ENCODE measurements around the gene ADGRD2.

Gene ADGRD2

DNA sequence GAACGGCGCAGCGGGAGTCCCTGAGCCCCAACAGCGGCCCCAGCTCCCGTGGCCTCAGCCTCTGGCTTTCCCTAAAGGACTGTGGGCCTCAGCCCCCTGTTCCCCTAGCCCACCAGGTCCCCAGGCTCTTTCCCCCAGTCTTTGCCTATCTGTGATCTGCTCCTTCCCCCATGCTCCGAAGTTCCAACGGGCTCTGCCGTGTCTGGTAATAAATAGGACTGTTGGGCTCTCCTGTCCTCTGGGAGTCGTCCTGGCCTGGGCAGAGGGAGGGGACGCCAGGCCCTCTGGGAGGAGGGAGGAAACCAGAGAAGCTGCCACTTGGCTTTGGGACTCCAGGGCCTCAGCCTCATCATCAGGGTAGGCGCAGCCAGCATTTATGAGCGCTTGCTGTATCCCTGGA lies 28.1 kb downstream of the ADGRD2 start:
- no peak for DNase-seq (ENCODE audit: low read depth)

GRCh38 chr9:124479371-124479770 lies 29.1 kb downstream of the ADGRD2 start:
- no peak for DNase-seq (ENCODE audit: low read depth)

GRCh38 chr9:124479947-124480620 lies 29.8 kb downstream of the ADGRD2 start:
- DNase-seq (ENCODE audit: low read depth) = no peak

- no peak for DNase-seq (ENCODE audit: low read depth)
These were observed 30.4 kb downstream of the ADGRD2 start for GRCh38 chr9:124480621-124480981.

DNA sequence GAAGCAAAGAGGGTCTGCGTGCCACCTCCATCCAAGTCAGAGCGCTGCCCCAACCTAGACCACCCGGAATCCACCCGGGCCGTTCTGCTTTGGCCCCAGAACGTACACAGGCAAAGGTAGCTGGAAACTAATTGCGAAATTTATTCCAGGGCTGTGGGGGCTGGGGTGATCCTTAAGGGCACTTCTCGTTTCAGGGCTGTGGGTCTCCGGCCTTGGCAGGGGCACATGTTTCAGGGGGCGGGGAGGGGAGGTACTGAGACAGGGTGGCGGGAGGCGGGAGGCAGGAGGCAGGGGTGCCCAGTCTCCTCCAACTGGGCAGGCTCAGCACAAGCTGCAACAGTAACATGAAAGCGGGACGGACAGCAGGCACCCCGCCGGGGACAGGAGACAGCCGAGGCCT lies 30.9 kb downstream of the ADGRD2 start:
- no peak for DNase-seq (ENCODE audit: low read depth)

GRCh38 chr9:124482431-124483031 lies 32.3 kb downstream of the ADGRD2 start:
- no peak for DNase-seq (ENCODE audit: low read depth)

DNA sequence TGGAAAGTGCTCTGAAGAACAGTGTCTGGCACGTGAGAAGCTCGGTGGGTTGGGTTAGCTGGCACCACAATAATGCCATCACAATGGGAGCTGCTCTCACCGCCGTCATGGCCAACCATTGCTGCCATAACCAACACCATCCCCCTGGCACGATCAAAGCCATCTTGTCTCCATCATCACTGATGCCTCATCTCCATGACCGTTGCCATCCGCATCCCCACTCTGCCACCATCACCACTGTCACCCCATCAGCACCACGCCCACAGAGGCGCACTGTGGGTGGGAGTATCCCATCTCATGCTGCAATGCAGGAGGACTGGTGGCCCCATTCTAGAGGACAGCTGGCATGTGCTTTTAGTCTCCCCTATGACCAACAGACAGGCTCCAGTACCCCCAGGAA lies 33.2 kb downstream of the ADGRD2 start:
- DNase-seq (ENCODE audit: low read depth) = no peak

- DNase-seq (ENCODE audit: low read depth) = no peak
These were observed 35.0 kb downstream of the ADGRD2 start for GRCh38 chr9:124485201-124485600.

GRCh38 chr9:124485936-124486335 lies 35.7 kb downstream of the ADGRD2 start:
- no peak for DNase-seq (ENCODE audit: low read depth)

GRCh38 chr9:124486778-124487259 lies 36.6 kb downstream of the ADGRD2 start:
- no peak for DNase-seq (ENCODE audit: low read depth)

DNA sequence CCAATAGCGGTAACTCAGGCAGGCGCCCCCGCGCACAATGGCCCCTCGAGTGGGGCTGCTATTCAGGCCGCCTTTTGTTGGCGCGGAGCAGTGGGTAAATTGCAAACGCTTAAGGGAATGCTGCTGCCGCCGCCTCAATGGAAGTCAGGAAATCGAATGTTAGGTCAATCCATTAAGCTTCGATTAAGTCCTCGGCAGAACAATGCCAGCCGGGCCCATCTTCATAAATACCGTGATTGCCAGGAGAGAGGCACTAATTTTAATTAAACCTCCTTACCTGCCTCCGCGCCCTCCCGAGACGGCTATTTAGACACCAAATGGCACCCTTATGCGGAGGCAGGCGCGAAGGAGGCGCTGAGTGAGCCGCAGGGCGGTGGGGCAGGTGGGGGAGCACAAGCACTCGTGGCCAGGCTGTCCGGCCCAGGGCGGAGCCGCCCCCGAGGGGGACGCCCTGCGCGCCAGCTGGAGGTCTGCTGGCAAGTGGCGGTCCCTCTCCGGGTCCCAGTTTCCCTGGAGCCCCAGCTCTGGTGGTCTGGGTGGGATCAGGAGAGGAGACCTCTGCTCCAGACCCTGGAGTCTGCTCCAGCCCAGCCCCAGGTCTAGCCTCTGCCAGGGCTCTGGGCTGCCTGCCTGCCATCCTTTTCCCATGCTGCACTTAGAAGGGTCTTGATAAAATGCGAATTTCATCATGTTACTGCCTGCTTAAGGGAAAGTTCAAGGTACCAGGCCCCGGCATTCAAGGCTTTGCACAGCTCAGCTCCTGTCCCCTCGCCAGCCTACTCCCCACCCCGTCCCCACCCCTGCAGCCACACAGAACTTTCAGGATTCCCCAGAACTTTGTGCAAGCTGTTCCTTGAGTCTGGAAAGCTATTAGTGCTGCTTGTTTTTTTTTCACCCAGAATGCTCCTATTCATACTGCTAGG lies 37.3 kb downstream of the ADGRD2 start:
- DNase-seq (ENCODE audit: low read depth) = no peak

GRCh38 chr9:124488641-124489210 lies 38.5 kb downstream of the ADGRD2 start:
- DNase-seq (ENCODE audit: low read depth) = no peak

DNA sequence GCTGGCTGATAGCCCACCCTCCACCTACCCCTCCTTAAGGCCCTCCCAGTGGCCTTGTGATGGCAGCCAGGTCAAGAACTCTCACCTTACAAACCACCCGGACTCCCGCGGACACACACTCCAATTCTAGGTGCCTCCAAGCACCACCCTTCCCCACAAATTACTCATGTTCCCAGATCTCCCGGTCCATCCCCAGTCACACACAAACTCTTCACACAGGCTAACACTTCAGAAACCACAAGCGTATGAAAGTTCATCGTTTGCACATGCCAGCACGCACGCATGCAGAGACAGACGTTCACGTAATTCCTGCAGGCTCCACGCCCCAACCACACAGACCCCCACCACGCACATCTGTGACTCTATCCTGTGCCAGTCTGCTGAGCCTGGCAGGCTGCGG lies 39.0 kb downstream of the ADGRD2 start:
- no peak for DNase-seq (ENCODE audit: low read depth)

- no peak for DNase-seq (ENCODE audit: low read depth)
These were observed 39.8 kb downstream of the ADGRD2 start for GRCh38 chr9:124490004-124490403.

DNA sequence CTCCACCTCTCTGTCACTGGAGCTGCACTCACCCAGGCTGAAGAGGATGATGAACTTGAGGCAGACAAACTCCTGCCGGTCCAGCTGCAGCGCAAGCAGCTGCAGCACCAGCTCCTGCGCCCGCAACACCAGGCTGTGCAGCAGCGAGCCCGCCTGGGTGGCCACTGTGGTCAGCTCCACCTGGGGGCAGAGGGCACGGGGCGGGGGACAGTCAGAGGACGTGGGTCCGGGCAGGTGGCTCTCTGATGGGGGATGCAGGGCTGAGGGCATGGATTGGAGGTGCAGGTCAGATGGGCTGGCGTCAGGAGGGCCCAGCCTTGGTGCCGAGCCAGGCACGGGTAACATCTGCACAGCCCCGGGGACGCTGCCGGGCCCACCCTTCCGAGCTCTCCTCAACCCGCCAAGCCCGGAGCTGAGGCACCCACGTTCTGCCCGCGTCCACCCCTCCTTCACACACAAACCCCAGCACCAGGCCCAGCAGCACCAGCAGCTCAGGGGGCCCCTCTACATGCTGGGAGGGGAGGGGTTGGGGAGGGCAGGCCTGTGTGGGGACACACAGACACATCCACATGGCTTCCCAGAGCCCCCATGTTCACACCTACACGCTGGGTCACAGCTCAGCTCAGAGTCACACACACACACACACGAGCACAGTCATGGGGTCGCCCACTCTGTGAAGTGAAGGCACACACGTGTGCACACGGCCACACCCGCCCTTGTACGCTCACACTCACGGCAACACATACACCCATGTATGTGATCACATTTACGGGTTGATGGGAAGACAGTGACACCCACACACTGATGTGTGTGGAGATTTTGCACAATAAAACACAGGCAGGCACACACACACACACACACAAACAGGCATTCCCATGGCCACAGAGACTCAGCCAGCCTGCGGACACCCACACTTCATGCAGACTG lies 41.1 kb downstream of the ADGRD2 start:
- DNase-seq (ENCODE audit: low read depth) = no peak

GRCh38 chr9:124492818-124493217 lies 42.6 kb downstream of the ADGRD2 start:
- DNase-seq (ENCODE audit: low read depth) = no peak

- no peak for DNase-seq (ENCODE audit: low read depth)
These were observed 43.0 kb downstream of the ADGRD2 start for GRCh38 chr9:124493218-124493617.

DNA sequence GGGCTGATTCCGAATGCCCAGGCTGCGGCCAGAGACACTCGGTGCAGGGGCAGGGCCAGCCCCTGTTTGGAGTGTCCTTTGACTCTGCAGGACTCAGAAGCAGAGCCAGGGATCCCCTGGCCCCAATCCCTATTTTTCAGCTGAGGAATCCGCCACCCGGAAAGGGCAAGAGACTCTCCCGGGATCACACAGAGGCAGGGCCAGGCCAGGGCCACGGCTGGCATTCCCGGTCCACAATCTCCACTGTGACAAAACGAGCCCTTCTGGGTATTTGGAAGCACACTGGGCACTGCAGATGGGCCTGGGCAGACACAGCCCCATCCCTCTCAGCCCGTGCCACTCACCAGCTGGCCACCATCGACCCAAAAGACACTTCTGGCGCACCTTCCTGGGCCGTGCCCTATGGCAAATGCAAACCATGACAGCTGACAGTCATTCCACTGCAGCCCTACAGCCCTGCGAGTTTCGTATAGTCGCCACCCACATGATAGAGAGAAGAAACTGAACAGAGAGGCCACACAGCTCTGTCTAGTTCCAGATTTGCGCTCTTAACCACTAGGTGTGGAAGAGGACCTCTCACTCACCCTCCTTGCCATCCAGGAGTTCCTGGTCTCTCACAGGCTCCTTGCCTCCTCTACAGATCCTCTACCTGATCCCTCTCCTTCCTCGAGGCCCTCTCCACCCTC lies 43.7 kb downstream of the ADGRD2 start:
- no peak for DNase-seq (ENCODE audit: low read depth)

GRCh38 chr9:124495126-124496074 lies 45.1 kb downstream of the ADGRD2 start:
- no peak for DNase-seq (ENCODE audit: low read depth)

- DNase-seq (ENCODE audit: low read depth) = no peak
These were observed 45.8 kb downstream of the ADGRD2 start for GRCh38 chr9:124496075-124496449.
